Body of pancreas (tissue), 4 donors: ENCODE data around the gene ADCY5. TPM values are rescaled to one million over a fixed set of nuclear protein-coding genes. Genes with fewer than 3 reads are reported as not detected.

Experiments used
- ATAC-seq: fragments of 150-250 bp; one replicate; pipeline ENCODE4 v1.9.1; 2016
- DNase-seq, 4 donors: peaks; one replicate each; pipeline ENCODE4 v3.0.0-alpha.2; 2019
- H3K27ac ChIP-seq, 4 donors: fragments of 200-600 bp; sonication (generic); 1 replicate in 3 of 4; 2 replicates in 1 of 4; pipeline versions ENCODE4 v1.5.1 to v1.6.1; 2016 to 2019; ENCODE audit warnings: mild to moderate bottlenecking in 1 of 4, mixed read lengths in 1 of 4, moderate library complexity in 1 of 4
- H3K27me3 ChIP-seq, 2 donors: fragments of 200-600 bp; sonication (generic); one replicate each; pipeline ENCODE4 v1.6.0; 2016; ENCODE audit warnings: mild to moderate bottlenecking in 1 of 2
- H3K36me3 ChIP-seq, 2 donors: fragments of 200-600 bp; sonication (generic); replicated peaks in 1 of 2; 2 replicates each; pipeline ENCODE4 v1.5.1; 2016; ENCODE audit warnings: low read depth in 2 of 2; ENCODE audit not compliant: insufficient read depth in 1 of 2
- H3K4me1 ChIP-seq: fragments of 200-600 bp; sonication (generic); one replicate; pipeline ENCODE4 v1.6.0; 2016
- H3K4me3 ChIP-seq, 2 donors: fragments of 200-600 bp; sonication (generic); 1 replicate in 1 of 2; 2 replicates in 1 of 2; pipeline ENCODE4 v1.5.1; 2016 to 2019
- H3K9me3 ChIP-seq, 3 donors: fragments of 200-600 bp; sonication (generic); 1 replicate in 2 of 3; 2 replicates in 1 of 3; pipeline ENCODE4 v1.5.1; 2016
- CTCF ChIP-seq, 7 experiments: fragments of 450-650 bp in 4 of 7; fragments of 200-600 bp in 3 of 7; sonication (generic) in 3 of 7; IDR thresholded peaks; one replicate each; pipeline ENCODE4 v1.5.1; 2016 to 2019; ENCODE audit warnings: antibody characterized with exemption in 7 of 7
- POLR2A ChIP-seq, 3 donors: fragments of 450-650 bp; IDR thresholded peaks; one replicate each; pipeline ENCODE4 v1.6.1; 2016; ENCODE audit warnings: antibody characterized with exemption in 3 of 3, mild to moderate bottlenecking in 2 of 3
- WGBS, 2 donors: methylation state at CpG; one replicate each; pipeline ENCODE4 v1.1.5; 2017; 5-methylcytosine and 5-hydroxymethylcytosine counted together
- intact Hi-C: fragments of 100-400 bp; cut with DNase I; formaldehyde crosslinking; loops from one replicate; pipeline ENCODE4 v1.15.1; 2023
- total RNA-seq, 2 donors: library from RNA; depleted of rRNA; stranded (reverse); fragments of >200 nt; gene quantifications; one replicate each; pipeline ENCODE4 v1.1.0, GENCODE V29; 2016

ADCY5 gene
- total RNA-seq, 2 donors from 2014 or later = 10.6 to 18.8 TPM

- intact Hi-C loops = no loop called here
These were observed 154.5 kb downstream of the ADCY5 start for GRCh38 chr3:123294296-123294938.

GRCh38 chr3:123292321-123293310 lies 156.3 kb downstream of the ADCY5 start:
- Histone ChIP-seq H3K9me3 (no peaks in the 10 kb centered on the region), H3K4me3 (no peak overlapping the region), H3K27me3 (no peaks in the 10 kb centered on the region), H3K36me3 (no peaks in the 10 kb centered on the region), H3K4me1 (no peaks in the 10 kb centered on the region), H3K27ac (no peak overlapping the region)
- TF ChIP-seq CTCF (IDR thresholded peaks at IDR 0.05) (no peak), POLR2A (IDR thresholded peaks at IDR 0.05) (no peak)
- DNase-seq (no peak), ATAC-seq (no peak)
- intact Hi-C loops = no loop called here
- WGBS, 2 donors = 59 to 77% methylated on average over 3 to 15 of the region's 15 CpGs

More at GRCh38 chr3:123294296-123294938, 154.5 kb downstream of the ADCY5 start:
- WGBS, 2 donors = 84 to 91% methylated on average over 12 to 13 of the region's 13 CpGs
- DNase-seq (no peak), ATAC-seq (no peak)
- no peak overlapping the region for H3K27ac ChIP-seq
- H3K4me3 ChIP-seq = no peak overlapping the region
- TF ChIP-seq CTCF (IDR thresholded peaks at IDR 0.05) = no peak
- no peak for TF ChIP-seq POLR2A (IDR thresholded peaks at IDR 0.05)
- H3K27me3 ChIP-seq = no peaks in the 10 kb centered on the region
- H3K4me1 ChIP-seq = no peaks in the 10 kb centered on the region
- H3K36me3 ChIP-seq = no peaks in the 10 kb centered on the region
- H3K9me3 ChIP-seq = no peaks in the 10 kb centered on the region

DNA sequence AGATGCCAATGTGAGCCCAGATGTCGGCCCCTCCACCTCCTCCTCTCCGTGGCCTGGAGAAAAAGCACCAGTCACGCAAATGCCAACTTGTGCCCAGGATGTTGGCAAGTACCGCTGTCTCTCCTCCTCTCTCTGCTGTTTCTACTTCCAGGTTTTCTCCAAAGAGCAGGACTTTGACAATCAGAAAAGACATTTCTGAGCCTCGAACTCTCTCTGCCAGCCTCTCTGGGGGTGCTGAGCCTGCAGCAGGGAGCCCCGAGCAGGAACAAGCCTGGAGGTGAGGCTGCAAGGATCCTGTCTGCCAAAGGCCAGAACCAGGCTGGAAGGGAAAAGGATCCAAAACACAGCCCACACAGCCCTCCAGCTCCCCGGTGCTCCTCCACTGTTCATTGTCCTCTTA lies 157.5 kb downstream of the ADCY5 start:
- Histone ChIP-seq H3K9me3 (no peaks in the 10 kb centered on the region), H3K4me1 (no peaks in the 10 kb centered on the region), H3K27me3 (no peaks in the 10 kb centered on the region), H3K4me3 (no peak overlapping the region), H3K36me3 (no peaks in the 10 kb centered on the region), H3K27ac (no peak overlapping the region)
- intact Hi-C loops = no loop called here
- TF ChIP-seq CTCF (IDR thresholded peaks at IDR 0.05) (no peak), POLR2A (IDR thresholded peaks at IDR 0.05) (no peak)
- WGBS, 2 donors = 69 to 73% methylated on average over 7 of the region's 7 CpGs
- ATAC-seq (no peak), DNase-seq (no peak)

DNA sequence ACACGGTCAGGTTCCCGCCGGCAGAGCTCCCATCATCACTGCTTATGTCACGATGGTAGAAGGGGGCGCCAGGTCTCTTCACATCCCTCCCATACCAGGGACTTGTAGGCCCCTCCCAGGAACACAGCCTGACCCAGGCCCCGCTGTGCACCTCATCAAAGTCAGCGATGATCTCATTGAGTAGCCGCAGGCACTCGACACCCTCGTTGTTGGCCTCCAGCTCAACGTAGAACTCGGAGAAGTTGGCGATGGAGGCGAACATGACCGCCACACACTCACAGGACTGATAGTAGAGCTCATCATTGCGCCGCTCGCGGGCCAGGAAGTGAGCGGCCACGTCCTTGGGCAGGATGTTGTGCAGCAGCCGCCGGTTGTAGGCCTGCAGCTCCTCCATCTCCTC lies 157.9 kb downstream of the ADCY5 start:
- H3K4me3 ChIP-seq = no peak overlapping the region
- H3K36me3 ChIP-seq = no peaks in the 10 kb centered on the region
- ATAC-seq (no peak), DNase-seq (no peak)
- TF ChIP-seq CTCF (IDR thresholded peaks at IDR 0.05) (no peak), POLR2A (IDR thresholded peaks at IDR 0.05) (no peak)
- intact Hi-C loops = no loop called here
- no peak overlapping the region for H3K27ac ChIP-seq
- H3K4me1 ChIP-seq = no peaks in the 10 kb centered on the region
- 87 to 90% methylated on average over 22 to 23 of the region's 23 CpGs for WGBS, 2 donors
- H3K9me3 ChIP-seq = no peaks in the 10 kb centered on the region
- H3K27me3 ChIP-seq = no peaks in the 10 kb centered on the region
